K562 (cell line): Measurements from ENCODE around the gene TGM1. TPM values are rescaled to one million over a fixed set of nuclear protein-coding genes. Genes with fewer than 3 reads are reported as not detected.

ENCODE experiments used
- ATAC-seq: fragments of 200-7000 bp; cut with Tn5 transposase; 3 replicates; pipeline ENCODE4 v1.9.1; 2020; ENCODE audit warnings: moderate library complexity
- BruUV-seq: library from RNA; stranded (reverse); fragments of 400-500 nt; replicated peaks from 2 replicates; lab custom pipeline; 2021; lab: Mats Ljungman, UMichigan
- CTCF ChIA-PET: fragments of 300-600 bp; formaldehyde crosslinking; extraction: SDS; loops from one replicate; lab custom pipeline; 2021; ENCODE audit warnings: low intra/inter-chr PET ratio; lab: Yijun Ruan, JAX
- POLR2A ChIA-PET: fragments of 300-600, 350-650 bp; sonication (Branson Sonifier 250); formaldehyde crosslinking; extraction: SDS; loops from one replicate; lab custom pipeline; 2021; ENCODE audit warnings: antibody characterized with exemption, inconsistent platforms; lab: Yijun Ruan, JAX
- DNase-seq, 4 experiments: peaks; one replicate each; pipeline versions ENCODE4 v3.0.0 to v3.0.0-alpha.2; 2011 to 2018; ENCODE audit warnings: low spot score in 3 of 4, mixed read lengths in 3 of 4; ENCODE audit errors: extremely low read depth in 1 of 4
- FAIRE-seq: peaks from 2 replicates; lab custom pipeline; 2011; peaks lifted over from hg19 to GRCh38; lab: Jason Lieb, UNC
- H2AFZ ChIP-seq: 2 replicates; pipeline ENCODE4 v1.6.0; 2011; ENCODE audit warnings: low read depth, low read length, control low read depth, inconsistent platforms
- H3K27ac ChIP-seq: fragments of 200-600 bp; 3 replicates; pipeline ENCODE4 v1.8.0; 2011; ENCODE audit warnings: low read depth, mild to moderate bottlenecking, control low read depth, inconsistent platforms, low read length, moderate library complexity, mixed read lengths; ENCODE audit errors: extremely low read depth
- H3K27me3 ChIP-seq, 2 experiments: fragments of 300-600 bp in 1 of 2; 2 replicates in 1 of 2; 3 replicates in 1 of 2; pipeline versions ENCODE4 v1.6.0 to v1.8.0; 2011; ENCODE audit warnings: inconsistent platforms in 2 of 2, low read length in 2 of 2, mild to moderate bottlenecking in 1 of 2, mixed read lengths in 1 of 2, moderate library complexity in 1 of 2; ENCODE audit not compliant: control insufficient read depth in 2 of 2, insufficient read depth in 2 of 2
- H3K36me3 ChIP-seq: fragments of 300-600 bp; 3 replicates; pipeline ENCODE4 v1.8.0; 2011; ENCODE audit warnings: mild to moderate bottlenecking, low read length, inconsistent platforms; ENCODE audit not compliant: control insufficient read depth, insufficient read depth
- H3K4me1 ChIP-seq, 2 experiments: fragments of 200-600 bp in 1 of 2; replicated peaks in 1 of 2; 2 replicates in 1 of 2; 3 replicates in 1 of 2; pipeline versions ENCODE4 v1.5.1 to v1.8.0; 2011; ENCODE audit warnings: inconsistent platforms in 2 of 2, low read length in 2 of 2, mild to moderate bottlenecking in 1 of 2, mixed read lengths in 1 of 2, moderate library complexity in 1 of 2; ENCODE audit not compliant: control insufficient read depth in 2 of 2, insufficient read depth in 2 of 2
- H3K4me2 ChIP-seq: 2 replicates; pipeline ENCODE4 v1.6.1; 2011; ENCODE audit warnings: low read length, control low read depth, inconsistent platforms, mixed read lengths; ENCODE audit not compliant: insufficient read depth
- H3K4me3 ChIP-seq: fragments of 200-600 bp; sonication (generic), shearing (Covaris generic); 2 replicates; pipeline ENCODE4 v1.5.1; 2016; ENCODE audit warnings: control low read depth, inconsistent platforms
- H3K79me2 ChIP-seq: fragments of 200-600 bp; 3 replicates; pipeline ENCODE4 v1.8.0; 2011; ENCODE audit warnings: low read length, inconsistent platforms; ENCODE audit not compliant: control insufficient read depth, insufficient read depth
- H3K9ac ChIP-seq, 2 experiments: 2 replicates each; pipeline versions ENCODE4 v1.6.0 to v1.6.1; 2011; ENCODE audit warnings: low read depth in 2 of 2, low read length in 2 of 2, control low read depth in 1 of 2, inconsistent platforms in 1 of 2, mild to moderate bottlenecking in 1 of 2, mixed read lengths in 1 of 2; ENCODE audit not compliant: insufficient read depth in 1 of 2
- H3K9me1 ChIP-seq: one replicate; pipeline ENCODE4 v1.6.0; 2011; ENCODE audit warnings: inconsistent platforms, mild to moderate bottlenecking, low read length, moderate library complexity; ENCODE audit not compliant: control insufficient read depth, insufficient read depth
- H3K9me3 ChIP-seq: replicated peaks from 2 replicates; pipeline ENCODE4 v1.5.1; 2011; ENCODE audit warnings: low read depth, low read length, inconsistent platforms; ENCODE audit not compliant: control insufficient read depth, insufficient read depth
- H4K20me1 ChIP-seq: replicated peaks from 2 replicates; pipeline ENCODE4 v1.6.1; 2011; ENCODE audit warnings: low read length, inconsistent platforms, mixed read lengths; ENCODE audit not compliant: control insufficient read depth, insufficient read depth
- CBFA2T3 ChIP-seq: fragments of 450-650 bp; IDR thresholded peaks from 2 replicates; pipeline ENCODE4 v1.6.1; 2017
- CBX1 ChIP-seq: sonication (generic); IDR thresholded peaks from 2 replicates; pipeline ENCODE4 v1.6.1; 2016; ENCODE audit warnings: antibody characterized with exemption, low read depth, mild to moderate bottlenecking
- CREB3L1 ChIP-seq: fragments of 450-650 bp; IDR thresholded peaks from 2 replicates; pipeline ENCODE4 v1.6.1; 2014; ENCODE audit warnings: low read depth, mild to moderate bottlenecking, moderate library complexity, borderline replicate concordance
- CREM ChIP-seq: IDR thresholded peaks from 2 replicates; pipeline ENCODE4 v1.6.1; 2014; ENCODE audit warnings: antibody characterized with exemption, low read depth
- DDX20 ChIP-seq: fragments of 450-650 bp; IDR thresholded peaks from 2 replicates; pipeline ENCODE4 v1.6.1; 2016; ENCODE audit warnings: missing genetic modification characterization, low read depth, mild to moderate bottlenecking, missing compliant biosample characterization, moderate library complexity
- EGR1 ChIP-seq: fragments of 450-650 bp; conservative IDR thresholded peaks from 2 replicates; pipeline ENCODE4 v1.6.1; 2017; ENCODE audit warnings: mild to moderate bottlenecking
- ESRRA ChIP-seq: fragments of 450-650 bp; IDR thresholded peaks from 2 replicates; pipeline ENCODE4 v1.6.1; 2014; ENCODE audit warnings: low read depth, mild to moderate bottlenecking, moderate library complexity, borderline replicate concordance
- FOS ChIP-seq: IDR thresholded peaks from 3 replicates; pipeline ENCODE4 v1.6.1; 2011; ENCODE audit not compliant: insufficient read length; ENCODE audit errors: extremely low read depth
- HDAC1 ChIP-seq, 2 experiments: fragments of 450-650 bp; IDR thresholded peaks; 2 replicates each; pipeline ENCODE4 v1.6.1; 2016 to 2017; ENCODE audit warnings: inconsistent platforms in 1 of 2, mild to moderate bottlenecking in 1 of 2, moderate library complexity in 1 of 2
- MEIS2 ChIP-seq: fragments of 450-650 bp; IDR thresholded peaks from 2 replicates; pipeline ENCODE4 v1.6.1; 2014; ENCODE audit warnings: mild to moderate bottlenecking; ENCODE audit not compliant: partially characterized antibody
- OTX1 ChIP-seq: fragments of 450-650 bp; formaldehyde crosslinking; IDR thresholded peaks from 2 replicates; pipeline ENCODE4 v1.4.0; 2022; ENCODE audit warnings: mild to moderate bottlenecking
- PKNOX1 ChIP-seq: fragments of 450-650 bp; IDR thresholded peaks from 2 replicates; pipeline ENCODE4 v1.6.1; 2016
- POLR2B ChIP-seq: fragments of 450-650 bp; IDR thresholded peaks from 2 replicates; pipeline ENCODE4 v1.6.1; 2018; ENCODE audit warnings: low read depth; ENCODE audit not compliant: partially characterized antibody
- RAD51 ChIP-seq: fragments of 450-650 bp; IDR thresholded peaks from 2 replicates; pipeline ENCODE4 v1.7.1; 2016; ENCODE audit warnings: low read depth, mild to moderate bottlenecking, borderline replicate concordance
- RBM17 ChIP-seq: fragments of 200-400 bp; formaldehyde crosslinking; IDR thresholded peaks from 2 replicates; pipeline ENCODE4 v1.6.1; 2017; ENCODE audit warnings: low read depth, mild to moderate bottlenecking, low read length, borderline replicate concordance
- SRF ChIP-seq, 2 experiments: fragments of 250-450, 450-650 bp in 1 of 2; sonication (Bioruptor Pico) in 1 of 2; sonication (generic) in 1 of 2; formaldehyde crosslinking; IDR thresholded peaks; 2 replicates each; pipeline versions ENCODE4 v1.5.0 to v1.5.1; 2020 to 2022; ENCODE audit warnings: mild to moderate bottlenecking in 1 of 2, missing genetic modification reagents in 1 of 2
- SRSF3 ChIP-seq: fragments of 200-400 bp; formaldehyde crosslinking; IDR thresholded peaks from 2 replicates; pipeline ENCODE4 v1.6.1; 2016; ENCODE audit warnings: mild to moderate bottlenecking, low read length, moderate library complexity; ENCODE audit not compliant: insufficient read depth
- SUPT5H ChIP-seq: fragments of 450-650 bp; IDR thresholded peaks from 2 replicates; pipeline ENCODE4 v1.6.1; 2016
- TAF7 ChIP-seq: fragments of 450-650 bp; IDR thresholded peaks from 2 replicates; pipeline ENCODE4 v1.6.1; 2016; ENCODE audit warnings: missing genetic modification characterization, missing compliant biosample characterization
- TRIM28 ChIP-seq: fragments of 450-650 bp; IDR thresholded peaks from 2 replicates; pipeline ENCODE4 v1.6.1; 2017
- WGBS: fragments of 100-300 bp; shearing (Covaris generic); methylation state at CpG from one replicate; pipeline ENCODE4 v1.1.6; 2016; ENCODE audit warnings: low coverage, mixed read lengths; ENCODE audit not compliant: insufficient coverage; ENCODE audit errors: missing lambda C conversion rate; 5-methylcytosine and 5-hydroxymethylcytosine counted together
- in situ Hi-C: fragments of 300-500 bp; cut with MboI; formaldehyde crosslinking; loops from 4 replicates; pipeline ENCODE4 v1.15.0; 2018; ENCODE audit warnings: inconsistent platforms, mixed read lengths
- intact Hi-C: fragments of 100-400 bp; cut with micrococcal nuclease; formaldehyde crosslinking; loops from 2 replicates; pipeline ENCODE4 v1.14.2; 2022
- polyA plus RNA-seq, 8 experiments: library from polyadenylated mRNA; depleted of rRNA in 4 of 8; stranded (reverse) in 5 of 8; unstranded in 3 of 8; fragments of >200 nt; fragmentation: Nextera tagmentation in 2 of 8; fragmentation: Illumina TruSeq in 1 of 8; extraction: Ambion mirVana in 2 of 8; extraction: Trizol in 1 of 8; gene quantifications; 2 replicates each; pipeline versions ENCODE4 v1.2.1 to v1.2.3, GENCODE V29; 2011 to 2014; ENCODE audit warnings: inconsistent platforms in 1 of 8, missing spikeins in 1 of 8
- total RNA-seq, 7 experiments: library from RNA; depleted of rRNA in 6 of 7; stranded (reverse); fragments of >200 nt in 6 of 7; fragmentation: Illumina TruSeq in 2 of 7; extraction: Trizol in 2 of 7; gene quantifications; 2 replicates each; pipeline versions ENCODE4 v1.2.1 to v1.2.3, GENCODE V29; 2011 to 2021; ENCODE audit warnings: low replicate concordance in 1 of 7

Gene TGM1
- total and polyA plus RNA-seq, 9 of the 15 experiments (the other 6 are each of a cell fraction or from before 2014, with no cell fraction given) = 0.13 to 4.4 (median 0.88) TPM

- ChIA-PET CTCF (interaction anchor here (1.0 to 1.3 kb wide), 2 partner anchors 81 to 82 kb away, joined by 4 to 5 read pairs; no protein-coding TSS in a partner anchor), POLR2A (interaction anchor here (0.8 to 3.6 kb wide), 5 partner anchors 9 to 43 kb away, joined by 3 to 21 read pairs (median 4); partner anchors contain the start of genes TINF2 and TM9SF1)
- WGBS = under 1% methylated on average over 24 of the region's 40 CpGs
- ATAC-seq (peak; percentile 87), FAIRE-seq (peak; percentile 87), DNase-seq (peak; percentile 75 to 89 (median 78))
- peaks cover 27% of the 10 kb centered on the region for H3K79me2 ChIP-seq
- peaks cover 4 to 11% of the 10 kb centered on the region in 2 experiments; a peak in 4 of 5 replicates for H3K4me1 ChIP-seq
- H3K9me3 ChIP-seq = no peaks in the 10 kb centered on the region
- TSS peak; percentile 35 for BruUV-seq
- peaks cover 25% of the 10 kb centered on the region; the same call in 2 of the 3 replicates for H3K36me3 ChIP-seq
- intact Hi-C loops (loop anchor here (1.0 to 2.0 kb wide), 2 partner anchors 17 to 82 kb away; partner anchors contain the start of genes GMPR2 and NEDD8), in situ Hi-C loops (no loop called here)
- peak within 1 kb of the TSS; percentile 71 for H3K27ac ChIP-seq
- no peaks in the 10 kb centered on the region for H4K20me1 ChIP-seq
- H3K9ac ChIP-seq = peak within 1 kb of the TSS; percentile 77 to 90
- peak within 1 kb of the TSS; percentile 81 for H2AFZ ChIP-seq
- H3K4me3 ChIP-seq = peak within 1 kb of the TSS; percentile 62
- no peaks in the 10 kb centered on the region for H3K27me3 ChIP-seq
- peak within 1 kb of the TSS; percentile 95 for H3K4me2 ChIP-seq
- H3K9me1 ChIP-seq = no peaks in the 10 kb centered on the region
- TF ChIP-seq CREB3L1 (peak; percentile 44; the same call in 1 of the 2 replicates), FOS (no peak), RBM17 (no peak), POLR2B (peak; percentile 79), HDAC1 (IDR thresholded peaks at IDR 0.05) (peak in 1 of 2 experiments; percentile 48; a peak in 1 of 4 replicates), OTX1 (CRISPR knock-in tag) (peak; percentile 7; the same call in 1 of the 2 replicates), SRF (CRISPR knock-in tag; IDR thresholded peaks at IDR 0.05) (0 out of 4 replicates have a peak, but pooled peaks of 1 of the 2 experiments have one; percentile 36), RAD51 (no peak), SRSF3 (no peak), CBX1 (0 out of 2 replicates have a peak, but pooled peaks have one; percentile 41), ESRRA (peak; percentile 38; the same call in 1 of the 2 replicates), SUPT5H (peak; percentile 81), EGR1 (no peak), TAF7 (0 out of 2 replicates have a peak, but pooled peaks have one; percentile 35), CBFA2T3 (no peak), PKNOX1 (peak; percentile 68; the same call in 1 of the 2 replicates), TRIM28 (peak; percentile 45; the same call in 1 of the 2 replicates), CREM (peak; percentile 97), DDX20 (tag) (no peak), MEIS2 (peak; percentile 18)
These were observed 47.3 kb downstream of the TGM1 start, which contains the start of gene MDP1 for GRCh38 chr14:24215495-24216344. Gene MDP1 (minus strand): TSS chr14:24216066. CDS start chr14:24215955, 111 bp downstream.
